KMS-11 (cell line): ENCODE measurements around the gene ATP9B.

Experiments used
- H2AFZ ChIP-seq: fragments of 200-600 bp; sonication (generic); 2 replicates; pipeline ENCODE4 v1.6.1; 2016; ENCODE audit warnings: antibody characterized with exemption, mixed run types, low read depth
- H3K27ac ChIP-seq: fragments of 200-600 bp; sonication (generic); 2 replicates; pipeline ENCODE4 v1.6.1; 2016; ENCODE audit warnings: mild to moderate bottlenecking, mixed run types
- H3K27me3 ChIP-seq: fragments of 200-600 bp; sonication (generic); 2 replicates; pipeline ENCODE4 v1.6.1; 2017; ENCODE audit warnings: mild to moderate bottlenecking, low read depth, mixed run types, moderate library complexity; ENCODE audit not compliant: insufficient read depth
- H3K36me3 ChIP-seq: fragments of 200-600 bp; sonication (generic); 2 replicates; pipeline ENCODE4 v1.6.1; 2017; ENCODE audit warnings: mild to moderate bottlenecking, mixed run types; ENCODE audit not compliant: insufficient read depth
- H3K4me1 ChIP-seq: fragments of 200-600 bp; sonication (generic); 2 replicates; pipeline ENCODE4 v1.6.1; 2016; ENCODE audit warnings: mild to moderate bottlenecking, low read depth, mixed run types; ENCODE audit not compliant: poor library complexity, severe bottlenecking
- H3K4me2 ChIP-seq: fragments of 200-600 bp; sonication (generic); 2 replicates; pipeline ENCODE4 v1.7.0; 2016; ENCODE audit warnings: mild to moderate bottlenecking, mixed run types
- H3K4me3 ChIP-seq: fragments of 200-600 bp; sonication (generic); IDR thresholded peaks from 2 replicates; pipeline ENCODE4 v1.6.1; 2017; ENCODE audit warnings: low read depth, low read length, mixed read lengths; ENCODE audit not compliant: insufficient read depth
- H3K79me2 ChIP-seq: fragments of 200-600 bp; sonication (generic); 2 replicates; pipeline ENCODE4 v1.6.1; 2016; ENCODE audit warnings: low read depth, mixed run types; ENCODE audit not compliant: insufficient read depth
- H3K9ac ChIP-seq: fragments of 200-600 bp; sonication (generic); 2 replicates; pipeline ENCODE4 v1.6.1; 2016; ENCODE audit warnings: mild to moderate bottlenecking, mixed run types
- H4K20me1 ChIP-seq: fragments of 200-600 bp; sonication (generic); 2 replicates; pipeline ENCODE4 v1.6.1; 2016; ENCODE audit warnings: mild to moderate bottlenecking, mixed run types; ENCODE audit not compliant: insufficient read depth
- TF ChIP-seq, protein P1 (sequence below): fragments of 200-600 bp; sonication (generic); conservative IDR thresholded peaks from 2 replicates; pipeline ENCODE4 v1.6.1; 2017; ENCODE audit warnings: low read depth, mild to moderate bottlenecking, antibody characterized with exemption, low read length, moderate library complexity, mixed read lengths

Gene ATP9B

DNA sequence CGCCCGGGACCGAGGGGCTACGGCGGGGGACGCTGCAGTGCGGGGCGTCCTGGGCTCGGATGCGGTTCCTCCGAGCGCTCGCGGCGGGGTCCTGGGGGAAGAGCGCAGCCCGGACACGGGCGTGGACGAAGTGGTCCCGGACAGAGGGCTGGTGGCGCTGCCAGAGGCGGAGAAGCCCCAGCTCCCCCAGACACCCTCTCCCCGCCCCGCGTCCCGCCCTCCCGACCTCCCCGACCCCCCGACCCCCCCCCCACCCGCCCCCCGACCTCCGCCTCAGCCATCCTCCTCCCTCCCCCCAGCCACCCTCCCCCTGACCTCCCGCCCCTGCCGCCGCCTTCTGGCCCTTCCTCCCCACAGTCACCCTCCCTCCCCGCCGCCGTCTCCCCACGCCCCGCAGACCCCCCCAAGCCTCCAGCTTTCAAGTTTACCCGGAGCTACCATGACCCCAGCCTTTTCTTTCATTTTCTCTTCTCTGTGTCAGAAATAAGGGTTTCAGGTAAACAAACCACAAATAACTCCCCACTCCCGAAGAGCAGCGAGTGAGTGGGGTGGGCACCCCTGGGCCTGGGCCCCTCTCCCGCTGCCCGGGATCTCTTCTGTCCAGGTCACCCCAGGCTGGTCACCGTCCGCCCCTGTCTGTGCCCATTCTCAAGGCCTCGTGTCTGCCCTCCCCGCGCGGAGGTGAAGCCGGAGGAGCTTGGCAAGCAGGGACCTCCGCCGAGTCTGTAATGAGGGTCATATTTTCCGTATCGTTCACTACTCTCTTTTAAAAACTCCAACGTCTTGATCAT lies 331.6 kb downstream of the ATP9B start:
- H3K4me1 ChIP-seq, result peaks cover 5% of the 10 kb centered on the region
- no peak overlapping the region; the same call in 1 of the 2 replicates for H3K27ac ChIP-seq
- H3K4me2 ChIP-seq, result peak overlapping the region; percentile 57
- H2AFZ ChIP-seq, result peak overlapping the region; percentile 90
- H3K36me3 ChIP-seq, result no peaks in the 10 kb centered on the region
- H3K4me3 ChIP-seq, result no peak overlapping the region
- TF ChIP-seq, protein P1, sequence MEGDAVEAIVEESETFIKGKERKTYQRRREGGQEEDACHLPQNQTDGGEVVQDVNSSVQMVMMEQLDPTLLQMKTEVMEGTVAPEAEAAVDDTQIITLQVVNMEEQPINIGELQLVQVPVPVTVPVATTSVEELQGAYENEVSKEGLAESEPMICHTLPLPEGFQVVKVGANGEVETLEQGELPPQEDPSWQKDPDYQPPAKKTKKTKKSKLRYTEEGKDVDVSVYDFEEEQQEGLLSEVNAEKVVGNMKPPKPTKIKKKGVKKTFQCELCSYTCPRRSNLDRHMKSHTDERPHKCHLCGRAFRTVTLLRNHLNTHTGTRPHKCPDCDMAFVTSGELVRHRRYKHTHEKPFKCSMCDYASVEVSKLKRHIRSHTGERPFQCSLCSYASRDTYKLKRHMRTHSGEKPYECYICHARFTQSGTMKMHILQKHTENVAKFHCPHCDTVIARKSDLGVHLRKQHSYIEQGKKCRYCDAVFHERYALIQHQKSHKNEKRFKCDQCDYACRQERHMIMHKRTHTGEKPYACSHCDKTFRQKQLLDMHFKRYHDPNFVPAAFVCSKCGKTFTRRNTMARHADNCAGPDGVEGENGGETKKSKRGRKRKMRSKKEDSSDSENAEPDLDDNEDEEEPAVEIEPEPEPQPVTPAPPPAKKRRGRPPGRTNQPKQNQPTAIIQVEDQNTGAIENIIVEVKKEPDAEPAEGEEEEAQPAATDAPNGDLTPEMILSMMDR, result no peak
- H3K79me2 ChIP-seq, result no peaks in the 10 kb centered on the region; the same call in 1 of the 2 replicates
- H4K20me1 ChIP-seq, result no peaks in the 10 kb centered on the region
- peaks cover 8% of the 10 kb centered on the region; the same call in 1 of the 2 replicates for H3K27me3 ChIP-seq
- peak overlapping the region; percentile 81; the same call in 1 of the 2 replicates for H3K9ac ChIP-seq

DNA sequence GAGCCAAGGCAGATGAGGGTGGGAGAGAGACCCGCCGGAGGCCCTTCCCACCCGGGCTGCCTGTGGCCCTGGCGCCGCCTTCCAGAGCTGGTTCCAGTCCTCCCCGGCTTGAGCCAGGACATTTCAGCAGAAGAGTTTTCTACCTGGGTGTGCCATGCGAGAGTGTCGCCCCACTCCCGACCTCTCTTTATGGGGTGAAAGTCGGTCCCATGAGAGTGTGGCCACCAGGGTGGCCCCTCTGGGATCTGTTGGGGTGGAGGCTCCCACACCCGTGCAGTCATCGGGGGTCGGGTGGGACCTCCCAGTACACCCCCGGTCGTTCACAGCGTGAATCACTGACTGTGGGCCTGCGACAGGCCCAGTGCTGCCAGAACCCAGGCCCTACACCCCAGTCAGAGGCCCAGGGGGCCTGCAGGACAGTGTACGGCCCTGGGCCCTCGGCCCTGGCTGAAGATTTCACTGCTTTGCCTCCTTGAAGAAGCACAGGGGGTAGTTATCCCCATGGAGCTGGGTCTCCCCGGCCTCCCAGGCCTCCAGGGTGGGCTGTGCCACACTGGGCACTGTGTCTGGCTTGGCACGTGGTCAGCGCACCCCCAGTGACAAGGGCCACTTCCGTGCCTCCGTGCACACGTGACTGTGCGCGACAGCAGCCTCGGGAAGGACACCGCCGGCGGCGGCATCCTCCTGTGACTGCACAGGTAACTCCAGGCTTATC lies 332.5 kb downstream of the ATP9B start:
- H3K9ac ChIP-seq, result no peak overlapping the region
- H3K27ac ChIP-seq, result no peak overlapping the region
- H3K27me3 ChIP-seq, result peaks cover 4% of the 10 kb centered on the region; the same call in 1 of the 2 replicates
- H3K4me1 ChIP-seq, result peaks cover 5% of the 10 kb centered on the region
- H3K79me2 ChIP-seq, result no peaks in the 10 kb centered on the region; the same call in 1 of the 2 replicates
- H3K4me2 ChIP-seq, result no peak overlapping the region
- no peaks in the 10 kb centered on the region for H4K20me1 ChIP-seq
- no peaks in the 10 kb centered on the region for H3K36me3 ChIP-seq
- TF ChIP-seq, protein P1, result no peak
- H2AFZ ChIP-seq, result no peak overlapping the region
- no peak overlapping the region for H3K4me3 ChIP-seq

DNA sequence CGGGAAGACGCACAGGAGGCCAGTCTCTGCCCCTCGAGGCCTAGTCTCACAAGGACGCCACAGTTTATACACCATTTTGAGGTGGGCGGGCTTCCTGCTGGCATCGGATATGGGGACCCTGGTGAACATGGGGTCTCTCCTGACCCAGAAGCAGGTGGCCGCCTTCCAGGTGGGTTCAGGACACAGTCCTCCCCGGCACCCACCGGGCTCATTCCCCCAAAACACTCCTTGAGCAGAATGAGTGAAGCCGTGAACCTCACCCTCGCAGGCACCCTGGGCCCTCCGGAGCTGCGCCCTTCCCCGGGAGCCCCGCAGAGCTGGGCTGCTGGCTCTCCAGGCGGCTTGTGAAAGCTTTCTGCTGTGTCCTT lies 333.0 kb downstream of the ATP9B start:
- no peak overlapping the region for H3K9ac ChIP-seq
- H2AFZ ChIP-seq, result no peak overlapping the region
- H3K4me2 ChIP-seq, result no peak overlapping the region
- no peaks in the 10 kb centered on the region for H4K20me1 ChIP-seq
- H3K36me3 ChIP-seq, result no peaks in the 10 kb centered on the region
- no peaks in the 10 kb centered on the region; the same call in 1 of the 2 replicates for H3K27me3 ChIP-seq
- H3K27ac ChIP-seq, result no peak overlapping the region
- TF ChIP-seq, protein P1, result no peak
- no peak overlapping the region for H3K4me3 ChIP-seq
- no peaks in the 10 kb centered on the region; the same call in 1 of the 2 replicates for H3K79me2 ChIP-seq
- H3K4me1 ChIP-seq, result peaks cover 5% of the 10 kb centered on the region

DNA sequence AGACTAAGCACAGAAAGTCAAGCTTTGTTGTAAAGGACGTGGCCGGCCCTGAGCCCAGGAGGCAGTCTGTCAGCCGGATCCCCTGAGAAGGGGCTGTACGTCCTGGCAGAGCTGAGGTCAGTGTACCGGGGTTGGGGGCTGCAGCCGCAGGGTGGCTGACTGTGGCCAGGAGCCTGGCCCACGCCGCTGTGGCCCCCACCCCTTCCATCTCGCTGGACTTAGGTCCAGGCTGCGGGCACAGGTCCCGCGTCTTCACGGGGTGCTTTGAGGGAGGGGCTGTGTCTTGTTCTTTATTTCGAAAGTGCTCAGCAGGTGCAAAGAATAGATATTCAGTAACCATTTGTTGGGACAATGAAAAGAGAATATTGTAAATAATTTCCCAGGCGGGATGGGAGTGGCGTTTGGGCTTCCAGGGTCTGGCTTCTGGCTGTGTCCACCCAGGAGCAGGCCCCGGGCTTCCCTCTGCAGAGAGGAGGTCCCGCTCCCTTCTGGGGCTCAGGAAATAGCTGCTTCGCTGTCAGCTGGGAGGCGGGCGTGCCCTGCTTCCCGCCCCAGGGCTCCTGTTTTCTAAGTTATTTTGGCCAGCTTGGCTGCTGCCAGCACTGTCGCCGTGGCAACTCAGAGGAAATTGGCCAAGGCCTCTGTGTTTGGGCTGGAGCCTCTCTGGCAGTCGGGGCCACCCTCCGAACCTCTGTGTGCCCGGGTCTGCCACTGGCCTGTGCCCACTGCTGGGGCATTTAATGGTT lies 334.0 kb downstream of the ATP9B start:
- Histone ChIP-seq H3K36me3 (no peaks in the 10 kb centered on the region), H3K27ac (no peak overlapping the region), H3K4me3 (no peak overlapping the region), H3K4me2 (no peak overlapping the region), H4K20me1 (no peaks in the 10 kb centered on the region), H3K79me2 (no peaks in the 10 kb centered on the region; the same call in 1 of the 2 replicates), H3K27me3 (no peaks in the 10 kb centered on the region), H3K4me1 (peaks cover 5% of the 10 kb centered on the region), H3K9ac (no peak overlapping the region), H2AFZ (no peak overlapping the region)
- TF ChIP-seq, protein P1, result no peak
